HEK293 (cell line): Measurements from ENCODE around the gene WDR70.
A peak's percentile ranks its signal among the peaks of the same experiment; 100 is the strongest.
"Not testable (repeated sequence)": the region's sequence is repeated elsewhere in the genome, so short reads cannot be mapped to it uniquely, and the experiment has no call there.

Experiments used
- CTCF ChIA-PET: fragments of 350-600 bp; formaldehyde crosslinking; extraction: SDS; loops from one replicate; lab custom pipeline; 2021; ENCODE audit warnings: antibody characterized with exemption; lab: Yijun Ruan, JAX
- POLR2A ChIA-PET: fragments of 300-600 bp; formaldehyde crosslinking; extraction: SDS; loops from one replicate; lab custom pipeline; 2020; ENCODE audit warnings: antibody characterized with exemption, inconsistent platforms; lab: Yijun Ruan, JAX
- H3K27ac ChIP-seq: fragments of 200-500 bp; sonication (Bioruptor generic); 2 replicates; pipeline ENCODE4 v1.5.1; 2014; ENCODE audit warnings: low read depth, low read length, control low read depth, inconsistent platforms; ENCODE audit errors: extremely low read depth
- H3K36me3 ChIP-seq, 2 experiments: fragments of 200-500 bp in 1 of 2; sonication (Bioruptor generic) in 1 of 2; 1 replicate in 1 of 2; 2 replicates in 1 of 2; pipeline ENCODE4 v1.5.1; 2014 to 2017; ENCODE audit warnings: inconsistent platforms in 2 of 2, low read length in 2 of 2; ENCODE audit not compliant: control insufficient read depth in 2 of 2, insufficient read depth in 1 of 2
- H3K4me1 ChIP-seq: fragments of 200-500 bp; sonication (Bioruptor generic); 2 replicates; pipeline ENCODE4 v1.5.1; 2014; ENCODE audit warnings: mild to moderate bottlenecking, low read length, inconsistent platforms; ENCODE audit not compliant: control insufficient read depth, insufficient read depth
- H3K4me3 ChIP-seq: 2 replicates; pipeline ENCODE4 v1.5.1; 2011; ENCODE audit warnings: low read depth, mild to moderate bottlenecking, control low read depth, low read length, moderate library complexity
- H3K9me3 ChIP-seq: fragments of 200-500 bp; sonication (Bioruptor generic); 2 replicates; pipeline ENCODE4 v1.5.1; 2014; ENCODE audit warnings: low read depth, low read length, inconsistent platforms; ENCODE audit not compliant: control insufficient read depth, insufficient read depth
- KLF8 ChIP-seq: fragments of 450-650 bp; formaldehyde crosslinking; IDR thresholded peaks from 2 replicates; pipeline ENCODE4 v1.5.1; 2016; ENCODE audit warnings: missing biosample characterization, missing genetic modification characterization
- KLF9 ChIP-seq: fragments of 450-650 bp; formaldehyde crosslinking; IDR thresholded peaks from 2 replicates; pipeline ENCODE4 v1.5.1; 2016; ENCODE audit warnings: missing biosample characterization, missing genetic modification characterization, low read depth
- OVOL3 ChIP-seq: fragments of 450-650 bp; formaldehyde crosslinking; IDR thresholded peaks from 2 replicates; pipeline ENCODE4 v1.5.1; 2016; ENCODE audit warnings: missing biosample characterization, missing genetic modification characterization
- SP2 ChIP-seq: fragments of 450-650 bp; formaldehyde crosslinking; IDR thresholded peaks from 2 replicates; pipeline ENCODE4 v1.5.1; 2016; ENCODE audit warnings: missing biosample characterization, missing genetic modification characterization
- SP7 ChIP-seq: fragments of 450-650 bp; formaldehyde crosslinking; IDR thresholded peaks from 2 replicates; pipeline ENCODE4 v1.5.1; 2016; ENCODE audit warnings: missing biosample characterization, missing genetic modification characterization
- ZBTB17 ChIP-seq: fragments of 450-650 bp; formaldehyde crosslinking; IDR thresholded peaks from 2 replicates; pipeline ENCODE4 v1.5.1; 2016; ENCODE audit warnings: missing biosample characterization, missing genetic modification characterization
- ZFP37 ChIP-seq: fragments of 450-650 bp; formaldehyde crosslinking; IDR thresholded peaks from 2 replicates; pipeline ENCODE4 v1.5.1; 2016; ENCODE audit warnings: missing biosample characterization, missing genetic modification characterization
- ZFP69B ChIP-seq: fragments of 450-650 bp; formaldehyde crosslinking; IDR thresholded peaks from 2 replicates; pipeline ENCODE4 v1.5.1; 2016; ENCODE audit warnings: missing biosample characterization, missing genetic modification characterization
- ZNF10 ChIP-seq: fragments of 450-650 bp; formaldehyde crosslinking; IDR thresholded peaks from 2 replicates; pipeline ENCODE4 v1.5.1; 2017; ENCODE audit warnings: missing biosample characterization, missing genetic modification characterization
- ZNF146 ChIP-seq: fragments of 450-650 bp; formaldehyde crosslinking; IDR thresholded peaks from 2 replicates; pipeline ENCODE4 v1.5.1; 2016; ENCODE audit warnings: missing biosample characterization, missing genetic modification characterization
- ZNF324 ChIP-seq: fragments of 450-650 bp; formaldehyde crosslinking; IDR thresholded peaks from 2 replicates; pipeline ENCODE4 v1.5.1; 2016; ENCODE audit warnings: missing biosample characterization, missing genetic modification characterization
- ZNF501 ChIP-seq: fragments of 450-650 bp; formaldehyde crosslinking; IDR thresholded peaks from 2 replicates; pipeline ENCODE4 v1.5.1; 2016; ENCODE audit warnings: missing biosample characterization, missing genetic modification characterization
- ZNF558 ChIP-seq: fragments of 450-650 bp; formaldehyde crosslinking; IDR thresholded peaks from 2 replicates; pipeline ENCODE4 v1.5.1; 2016; ENCODE audit warnings: missing biosample characterization, missing genetic modification characterization
- ZSCAN30 ChIP-seq: fragments of 450-650 bp; IDR thresholded peaks from 2 replicates; pipeline ENCODE4 v1.5.1; 2018; ENCODE audit warnings: missing biosample characterization, mild to moderate bottlenecking, missing genetic modification characterization, moderate library complexity
- TF ChIP-seq, protein P1 (sequence below): fragments of 450-650 bp; formaldehyde crosslinking; IDR thresholded peaks from 2 replicates; pipeline ENCODE4 v1.5.1; 2016; ENCODE audit warnings: missing biosample characterization, missing genetic modification characterization
- TF ChIP-seq, protein P2 (sequence below): fragments of 450-650 bp; formaldehyde crosslinking; IDR thresholded peaks from 2 replicates; pipeline ENCODE4 v1.5.1; 2016; ENCODE audit warnings: missing biosample characterization, missing genetic modification characterization
- TF ChIP-seq, protein P3 (sequence below): fragments of 450-650 bp; formaldehyde crosslinking; IDR thresholded peaks from 2 replicates; pipeline ENCODE4 v1.5.1; 2016; ENCODE audit warnings: missing biosample characterization, missing genetic modification characterization
- TF ChIP-seq, protein P4 (sequence below): fragments of 450-650 bp; formaldehyde crosslinking; conservative IDR thresholded peaks from 2 replicates; pipeline ENCODE4 v1.5.1; 2016; ENCODE audit warnings: low read depth, missing biosample characterization, missing genetic modification characterization
- TF ChIP-seq, protein P5 (sequence below): fragments of 450-650 bp; formaldehyde crosslinking; conservative IDR thresholded peaks from 2 replicates; pipeline ENCODE4 v1.5.1; 2016; ENCODE audit warnings: low read depth, missing biosample characterization, missing genetic modification characterization
- TF ChIP-seq, protein P6 (sequence below): fragments of 450-650 bp; formaldehyde crosslinking; optimal IDR thresholded peaks from 2 replicates; pipeline ENCODE3; 2016; ENCODE audit warnings: missing biosample characterization, mild to moderate bottlenecking, missing genetic modification characterization

WDR70 gene

DNA sequence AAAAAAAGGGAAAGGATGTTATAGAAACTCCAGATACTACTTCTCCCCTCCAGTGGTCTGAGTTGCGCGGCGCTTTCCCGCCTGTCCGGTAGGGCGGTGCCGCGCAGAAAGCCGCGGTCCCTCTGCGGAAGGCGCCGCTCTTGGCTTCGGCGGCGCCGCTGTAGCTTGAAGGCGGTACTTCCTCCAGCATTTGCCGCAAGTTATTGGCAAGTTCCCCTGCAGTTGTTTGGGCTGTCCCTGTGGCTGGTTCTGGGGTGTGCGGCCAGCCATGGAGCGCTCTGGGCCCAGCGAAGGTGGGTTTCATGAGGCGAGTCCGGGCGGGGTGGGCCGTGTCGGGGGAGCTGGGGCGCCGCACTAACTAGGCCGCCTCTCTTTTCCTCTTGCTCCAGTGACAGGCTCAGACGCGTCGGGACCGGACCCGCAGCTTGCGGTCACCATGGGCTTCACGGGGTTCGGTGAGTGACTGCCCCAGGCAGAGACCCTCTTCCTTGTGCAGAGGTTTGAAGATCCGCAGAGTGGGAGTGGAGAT is at the start of gene WDR70:
TSS of gene WDR70 (plus strand) at position 219 of the 529 bp plus-strand sequence. CDS start at position 269, 50 bp downstream.
- POLR2A ChIA-PET = interaction anchor here (0.6 to 2.8 kb wide), 10 partner anchors 8 to 689 kb away, joined by 3 to 85 read pairs (median 4); partner anchors contain the start of gene NUP155
- TF ChIP-seq, protein P1, sequence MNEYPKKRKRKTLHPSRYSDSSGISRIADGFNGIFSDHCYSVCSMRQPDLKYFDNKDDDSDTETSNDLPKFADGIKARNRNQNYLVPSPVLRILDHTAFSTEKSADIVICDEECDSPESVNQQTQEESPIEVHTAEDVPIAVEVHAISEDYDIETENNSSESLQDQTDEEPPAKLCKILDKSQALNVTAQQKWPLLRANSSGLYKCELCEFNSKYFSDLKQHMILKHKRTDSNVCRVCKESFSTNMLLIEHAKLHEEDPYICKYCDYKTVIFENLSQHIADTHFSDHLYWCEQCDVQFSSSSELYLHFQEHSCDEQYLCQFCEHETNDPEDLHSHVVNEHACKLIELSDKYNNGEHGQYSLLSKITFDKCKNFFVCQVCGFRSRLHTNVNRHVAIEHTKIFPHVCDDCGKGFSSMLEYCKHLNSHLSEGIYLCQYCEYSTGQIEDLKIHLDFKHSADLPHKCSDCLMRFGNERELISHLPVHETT (tag by site-specific recombination) = peak; percentile 77; the same call in 1 of the 2 replicates
- peak; percentile 70; the same call in 1 of the 2 replicates for TF ChIP-seq ZSCAN30 (tag by site-specific recombination)
- peak; percentile 89; the same call in 1 of the 2 replicates for TF ChIP-seq ZFP37 (tag by site-specific recombination)
- TF ChIP-seq ZNF558 (tag by site-specific recombination) = peak; percentile 21; the same call in 1 of the 2 replicates
- TF ChIP-seq, protein P2, sequence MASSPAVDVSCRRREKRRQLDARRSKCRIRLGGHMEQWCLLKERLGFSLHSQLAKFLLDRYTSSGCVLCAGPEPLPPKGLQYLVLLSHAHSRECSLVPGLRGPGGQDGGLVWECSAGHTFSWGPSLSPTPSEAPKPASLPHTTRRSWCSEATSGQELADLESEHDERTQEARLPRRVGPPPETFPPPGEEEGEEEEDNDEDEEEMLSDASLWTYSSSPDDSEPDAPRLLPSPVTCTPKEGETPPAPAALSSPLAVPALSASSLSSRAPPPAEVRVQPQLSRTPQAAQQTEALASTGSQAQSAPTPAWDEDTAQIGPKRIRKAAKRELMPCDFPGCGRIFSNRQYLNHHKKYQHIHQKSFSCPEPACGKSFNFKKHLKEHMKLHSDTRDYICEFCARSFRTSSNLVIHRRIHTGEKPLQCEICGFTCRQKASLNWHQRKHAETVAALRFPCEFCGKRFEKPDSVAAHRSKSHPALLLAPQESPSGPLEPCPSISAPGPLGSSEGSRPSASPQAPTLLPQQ (tag by site-specific recombination) = peak; percentile 51; the same call in 1 of the 2 replicates
- TF ChIP-seq, protein P3, sequence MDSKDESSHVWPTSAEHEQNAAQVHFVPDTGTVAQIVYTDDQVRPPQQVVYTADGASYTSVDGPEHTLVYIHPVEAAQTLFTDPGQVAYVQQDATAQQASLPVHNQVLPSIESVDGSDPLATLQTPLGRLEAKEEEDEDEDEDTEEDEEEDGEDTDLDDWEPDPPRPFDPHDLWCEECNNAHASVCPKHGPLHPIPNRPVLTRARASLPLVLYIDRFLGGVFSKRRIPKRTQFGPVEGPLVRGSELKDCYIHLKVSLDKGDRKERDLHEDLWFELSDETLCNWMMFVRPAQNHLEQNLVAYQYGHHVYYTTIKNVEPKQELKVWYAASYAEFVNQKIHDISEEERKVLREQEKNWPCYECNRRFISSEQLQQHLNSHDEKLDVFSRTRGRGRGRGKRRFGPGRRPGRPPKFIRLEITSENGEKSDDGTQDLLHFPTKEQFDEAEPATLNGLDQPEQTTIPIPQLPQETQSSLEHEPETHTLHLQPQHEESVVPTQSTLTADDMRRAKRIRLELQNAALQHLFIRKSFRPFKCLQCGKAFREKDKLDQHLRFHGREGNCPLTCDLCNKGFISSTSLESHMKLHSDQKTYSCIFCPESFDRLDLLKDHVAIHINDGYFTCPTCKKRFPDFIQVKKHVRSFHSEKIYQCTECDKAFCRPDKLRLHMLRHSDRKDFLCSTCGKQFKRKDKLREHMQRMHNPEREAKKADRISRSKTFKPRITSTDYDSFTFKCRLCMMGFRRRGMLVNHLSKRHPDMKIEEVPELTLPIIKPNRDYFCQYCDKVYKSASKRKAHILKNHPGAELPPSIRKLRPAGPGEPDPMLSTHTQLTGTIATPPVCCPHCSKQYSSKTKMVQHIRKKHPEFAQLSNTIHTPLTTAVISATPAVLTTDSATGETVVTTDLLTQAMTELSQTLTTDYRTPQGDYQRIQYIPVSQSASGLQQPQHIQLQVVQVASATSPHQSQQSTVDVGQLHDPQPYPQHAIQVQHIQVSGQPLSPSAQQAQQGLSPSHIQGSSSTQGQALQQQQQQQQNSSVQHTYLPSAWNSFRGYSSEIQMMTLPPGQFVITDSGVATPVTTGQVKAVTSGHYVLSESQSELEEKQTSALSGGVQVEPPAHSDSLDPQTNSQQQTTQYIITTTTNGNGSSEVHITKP (tag by site-specific recombination) = peak; percentile 82
- 0 out of 2 replicates have a peak, but pooled peaks have one; percentile 10 for TF ChIP-seq KLF9
- TF ChIP-seq, protein P4, sequence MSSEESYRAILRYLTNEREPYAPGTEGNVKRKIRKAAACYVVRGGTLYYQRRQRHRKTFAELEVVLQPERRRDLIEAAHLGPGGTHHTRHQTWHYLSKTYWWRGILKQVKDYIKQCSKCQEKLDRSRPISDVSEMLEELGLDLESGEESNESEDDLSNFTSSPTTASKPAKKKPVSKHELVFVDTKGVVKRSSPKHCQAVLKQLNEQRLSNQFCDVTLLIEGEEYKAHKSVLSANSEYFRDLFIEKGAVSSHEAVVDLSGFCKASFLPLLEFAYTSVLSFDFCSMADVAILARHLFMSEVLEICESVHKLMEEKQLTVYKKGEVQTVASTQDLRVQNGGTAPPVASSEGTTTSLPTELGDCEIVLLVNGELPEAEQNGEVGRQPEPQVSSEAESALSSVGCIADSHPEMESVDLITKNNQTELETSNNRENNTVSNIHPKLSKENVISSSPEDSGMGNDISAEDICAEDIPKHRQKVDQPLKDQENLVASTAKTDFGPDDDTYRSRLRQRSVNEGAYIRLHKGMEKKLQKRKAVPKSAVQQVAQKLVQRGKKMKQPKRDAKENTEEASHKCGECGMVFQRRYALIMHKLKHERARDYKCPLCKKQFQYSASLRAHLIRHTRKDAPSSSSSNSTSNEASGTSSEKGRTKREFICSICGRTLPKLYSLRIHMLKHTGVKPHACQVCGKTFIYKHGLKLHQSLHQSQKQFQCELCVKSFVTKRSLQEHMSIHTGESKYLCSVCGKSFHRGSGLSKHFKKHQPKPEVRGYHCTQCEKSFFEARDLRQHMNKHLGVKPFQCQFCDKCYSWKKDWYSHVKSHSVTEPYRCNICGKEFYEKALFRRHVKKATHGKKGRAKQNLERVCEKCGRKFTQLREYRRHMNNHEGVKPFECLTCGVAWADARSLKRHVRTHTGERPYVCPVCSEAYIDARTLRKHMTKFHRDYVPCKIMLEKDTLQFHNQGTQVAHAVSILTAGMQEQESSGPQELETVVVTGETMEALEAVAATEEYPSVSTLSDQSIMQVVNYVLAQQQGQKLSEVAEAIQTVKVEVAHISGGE = peak; percentile 83
- peak; percentile 83 for TF ChIP-seq ZNF501
- TF ChIP-seq SP7 (tag by site-specific recombination) = peak; percentile 61
- TF ChIP-seq, protein P5, sequence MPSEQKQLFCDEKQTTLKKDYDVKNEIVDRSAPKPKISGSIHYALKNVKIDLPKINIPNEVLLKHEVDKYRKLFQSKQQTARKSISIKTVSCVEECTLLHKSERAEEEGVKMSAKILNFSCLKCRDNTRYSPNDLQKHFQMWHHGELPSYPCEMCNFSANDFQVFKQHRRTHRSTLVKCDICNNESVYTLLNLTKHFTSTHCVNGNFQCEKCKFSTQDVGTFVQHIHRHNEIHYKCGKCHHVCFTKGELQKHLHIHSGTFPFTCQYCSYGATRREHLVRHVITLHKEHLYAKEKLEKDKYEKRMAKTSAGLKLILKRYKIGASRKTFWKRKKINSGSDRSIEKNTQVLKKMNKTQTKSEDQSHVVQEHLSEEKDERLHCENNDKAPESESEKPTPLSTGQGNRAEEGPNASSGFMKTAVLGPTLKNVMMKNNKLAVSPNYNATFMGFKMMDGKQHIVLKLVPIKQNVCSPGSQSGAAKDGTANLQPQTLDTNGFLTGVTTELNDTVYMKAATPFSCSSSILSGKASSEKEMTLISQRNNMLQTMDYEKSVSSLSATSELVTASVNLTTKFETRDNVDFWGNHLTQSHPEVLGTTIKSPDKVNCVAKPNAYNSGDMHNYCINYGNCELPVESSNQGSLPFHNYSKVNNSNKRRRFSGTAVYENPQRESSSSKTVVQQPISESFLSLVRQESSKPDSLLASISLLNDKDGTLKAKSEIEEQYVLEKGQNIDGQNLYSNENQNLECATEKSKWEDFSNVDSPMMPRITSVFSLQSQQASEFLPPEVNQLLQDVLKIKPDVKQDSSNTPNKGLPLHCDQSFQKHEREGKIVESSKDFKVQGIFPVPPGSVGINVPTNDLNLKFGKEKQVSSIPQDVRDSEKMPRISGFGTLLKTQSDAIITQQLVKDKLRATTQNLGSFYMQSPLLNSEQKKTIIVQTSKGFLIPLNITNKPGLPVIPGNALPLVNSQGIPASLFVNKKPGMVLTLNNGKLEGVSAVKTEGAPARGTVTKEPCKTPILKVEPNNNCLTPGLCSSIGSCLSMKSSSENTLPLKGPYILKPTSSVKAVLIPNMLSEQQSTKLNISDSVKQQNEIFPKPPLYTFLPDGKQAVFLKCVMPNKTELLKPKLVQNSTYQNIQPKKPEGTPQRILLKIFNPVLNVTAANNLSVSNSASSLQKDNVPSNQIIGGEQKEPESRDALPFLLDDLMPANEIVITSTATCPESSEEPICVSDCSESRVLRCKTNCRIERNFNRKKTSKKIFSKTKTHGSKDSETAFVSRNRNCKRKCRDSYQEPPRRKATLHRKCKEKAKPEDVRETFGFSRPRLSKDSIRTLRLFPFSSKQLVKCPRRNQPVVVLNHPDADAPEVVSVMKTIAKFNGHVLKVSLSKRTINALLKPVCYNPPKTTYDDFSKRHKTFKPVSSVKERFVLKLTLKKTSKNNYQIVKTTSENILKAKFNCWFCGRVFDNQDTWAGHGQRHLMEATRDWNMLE (tag by site-specific recombination) = peak; percentile 90
- TF ChIP-seq OVOL3 (tag by site-specific recombination) = peak; percentile 76; the same call in 1 of the 2 replicates
- 0 out of 2 replicates have a peak, but pooled peaks have one; percentile 46 for TF ChIP-seq ZNF10 (tag by site-specific recombination)
- peak; percentile 46; the same call in 1 of the 2 replicates for TF ChIP-seq ZBTB17 (tag by site-specific recombination)
- peak; percentile 95 for TF ChIP-seq SP2 (tag by site-specific recombination)
- TF ChIP-seq ZNF324 = peak; percentile 36; the same call in 1 of the 2 replicates
- TF ChIP-seq ZFP69B (tag by site-specific recombination) = peak; percentile 70
- TF ChIP-seq, protein P6, sequence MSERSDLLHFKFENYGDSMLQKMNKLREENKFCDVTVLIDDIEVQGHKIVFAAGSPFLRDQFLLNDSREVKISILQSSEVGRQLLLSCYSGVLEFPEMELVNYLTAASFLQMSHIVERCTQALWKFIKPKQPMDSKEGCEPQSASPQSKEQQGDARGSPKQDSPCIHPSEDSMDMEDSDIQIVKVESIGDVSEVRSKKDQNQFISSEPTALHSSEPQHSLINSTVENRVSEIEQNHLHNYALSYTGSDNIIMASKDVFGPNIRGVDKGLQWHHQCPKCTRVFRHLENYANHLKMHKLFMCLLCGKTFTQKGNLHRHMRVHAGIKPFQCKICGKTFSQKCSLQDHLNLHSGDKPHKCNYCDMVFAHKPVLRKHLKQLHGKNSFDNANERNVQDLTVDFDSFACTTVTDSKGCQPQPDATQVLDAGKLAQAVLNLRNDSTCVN (tag by site-specific recombination) = peak; percentile 81
- peak; percentile 60 for TF ChIP-seq KLF8
- TF ChIP-seq ZNF146 (tag by site-specific recombination) = 0 out of 2 replicates have a peak, but pooled peaks have one; percentile 17

More for the DNA sequence above, at the start of gene WDR70:
- peak within 1 kb of the TSS; percentile 86 for H3K4me3 ChIP-seq
- peaks cover 20 to 22% of the 10 kb centered on the region in 2 experiments; a peak in 2 of 3 replicates for H3K36me3 ChIP-seq
- H3K4me1 ChIP-seq, H3K9me3 ChIP-seq: not testable (repeated sequence)
- CTCF ChIA-PET = interaction anchor here (0.6 to 0.7 kb wide), 10 partner anchors 8 to 877 kb away, joined by 3 to 5 read pairs (median 3); no protein-coding TSS in a partner anchor
- peak within 1 kb of the TSS; percentile 17; the same call in 1 of the 2 replicates for H3K27ac ChIP-seq
